ENCODE data around the gene CERS6. TPM values are rescaled to one million over a fixed set of nuclear protein-coding genes. Genes with fewer than 3 reads are reported as not detected.

CERS6 gene
- polyA plus RNA-seq, 1 donor (not counting 4 experiments of a cell fraction or from before 2014, with no cell fraction given) = 19.5 TPM

DNA sequence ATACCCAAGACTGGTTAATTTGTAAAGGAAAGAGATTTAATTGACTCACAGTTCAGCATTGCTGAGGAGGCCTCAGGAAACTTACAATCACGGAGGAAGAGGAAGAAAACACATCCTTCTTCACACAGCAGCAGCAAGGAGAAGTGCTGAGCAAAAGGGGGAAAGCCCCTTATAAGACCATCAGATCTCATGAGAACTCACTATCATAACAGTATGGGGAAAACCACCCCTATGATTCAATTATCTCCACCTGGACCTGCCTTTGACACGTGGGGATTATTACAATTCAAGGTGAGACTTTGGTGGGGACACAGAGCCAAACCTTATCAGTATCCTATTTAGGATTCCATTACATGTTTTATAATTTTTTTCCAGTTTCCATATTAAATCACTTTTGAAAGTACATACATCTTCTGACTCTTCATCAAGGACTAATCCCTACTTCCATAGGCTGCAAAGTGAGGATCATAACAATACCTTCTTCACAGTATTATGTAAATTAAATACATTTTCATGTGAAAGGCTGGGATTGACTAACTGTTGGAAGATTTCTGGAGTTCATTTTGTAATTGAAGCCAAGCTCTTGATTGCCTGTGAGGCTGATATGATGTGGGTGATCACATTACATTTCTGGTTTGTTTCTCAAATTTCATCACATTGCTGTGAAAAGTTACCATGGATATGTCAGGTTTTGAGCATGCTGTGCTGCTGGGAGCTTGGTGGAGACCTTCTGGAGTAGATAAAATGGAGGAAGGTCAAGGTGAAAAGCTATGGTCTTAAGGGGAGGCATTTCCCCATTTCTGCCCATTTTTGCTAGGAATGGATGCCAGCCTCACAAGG lies 31.7 kb upstream of the CERS6 start:
- H3K4me2 ChIP-seq (ENCODE audit: control insufficient read depth, extremely low read depth, insufficient read depth, low read depth, low read length) = no peak overlapping the region
- no peaks in the 10 kb centered on the region for H3K9me3 ChIP-seq (ENCODE audit: control insufficient read depth, low read depth, low read length)
- no peaks in the 10 kb centered on the region for H3K4me1 ChIP-seq (ENCODE audit: control insufficient read depth, extremely low read depth, insufficient read depth, low read length)
- no peak for FAIRE-seq
- no peaks in the 10 kb centered on the region for H3K79me2 ChIP-seq (ENCODE audit: control insufficient read depth, insufficient read depth, low read length)
- no peaks in the 10 kb centered on the region for H3K9me1 ChIP-seq (ENCODE audit: control insufficient read depth, extremely low read depth, insufficient read depth, low read length)
- H4K20me1 ChIP-seq (ENCODE audit: control insufficient read depth, extremely low read depth, insufficient read depth, low read length) = no peaks in the 10 kb centered on the region
- H3K9ac ChIP-seq (ENCODE audit: control insufficient read depth, extremely low read depth, insufficient read depth, low read length) = no peak overlapping the region
- no peaks in the 10 kb centered on the region for H3K36me3 ChIP-seq (ENCODE audit: control insufficient read depth in 2 of 2, extremely low read depth in 1 of 2, insufficient read depth in 2 of 2, low read length in 2 of 2)
- no peak overlapping the region for H2AFZ ChIP-seq (ENCODE audit: control insufficient read depth, low read length)
- TF ChIP-seq EZH2 (IDR thresholded peaks at IDR 0.05; ENCODE audit: low read length) (no peak), CTCF (optimal IDR thresholded peaks at IDR 0.05 in 1 of 3, IDR thresholded peaks at IDR 0.05 in 1 of 3, conservative IDR thresholded peaks at IDR 0.05 in 1 of 3; ENCODE audit: extremely low read depth in 1 of 3, insufficient read depth in 2 of 3, low read length in 3 of 3) (no peak)
- no peak overlapping the region for H3K4me3 ChIP-seq (ENCODE audit: control insufficient read depth in 2 of 3, extremely low read depth in 1 of 3, insufficient read depth in 2 of 3, low read depth in 1 of 3, low read length in 3 of 3)
- no peaks in the 10 kb centered on the region for H3K27me3 ChIP-seq (ENCODE audit: control insufficient read depth, extremely low read depth, insufficient read depth, low read length)
- DNase-seq (ENCODE audit: low read depth, low spot score) = no peak
- dilution Hi-C loops (cut with MboI; ENCODE audit: extremely low pct_ligation_motif_present, low sequenced_read_pairs) = no loop called here
- no peak overlapping the region for H3K27ac ChIP-seq (ENCODE audit: control insufficient read depth, insufficient read depth, low read length)

DNA sequence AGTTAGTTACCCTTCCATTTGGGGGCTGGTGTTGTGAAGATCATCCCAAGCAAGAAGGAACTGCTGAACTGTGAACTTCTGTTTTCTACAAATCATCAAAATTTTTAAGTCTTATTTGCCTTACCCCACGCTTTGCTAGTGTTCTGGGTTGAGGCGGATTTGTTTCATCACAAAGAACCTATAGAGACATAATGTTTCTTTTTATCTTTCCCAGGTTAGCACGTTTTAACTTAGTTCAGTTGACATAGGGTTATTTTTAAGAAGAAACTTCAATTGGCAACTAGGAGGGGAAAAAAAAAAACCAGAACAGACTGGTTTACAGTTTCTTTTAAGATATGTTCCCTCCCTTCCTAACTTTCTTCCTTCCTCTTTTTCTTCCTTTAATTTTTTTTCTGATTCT lies 31.1 kb upstream of the CERS6 start:
- no peaks in the 10 kb centered on the region for H3K4me1 ChIP-seq (ENCODE audit: control insufficient read depth, extremely low read depth, insufficient read depth, low read length)
- H4K20me1 ChIP-seq (ENCODE audit: control insufficient read depth, extremely low read depth, insufficient read depth, low read length) = no peaks in the 10 kb centered on the region
- H3K9ac ChIP-seq (ENCODE audit: control insufficient read depth, extremely low read depth, insufficient read depth, low read length) = no peak overlapping the region
- no peaks in the 10 kb centered on the region for H3K27me3 ChIP-seq (ENCODE audit: control insufficient read depth, extremely low read depth, insufficient read depth, low read length)
- H3K4me2 ChIP-seq (ENCODE audit: control insufficient read depth, extremely low read depth, insufficient read depth, low read depth, low read length) = no peak overlapping the region
- dilution Hi-C loops (cut with MboI; ENCODE audit: extremely low pct_ligation_motif_present, low sequenced_read_pairs) = no loop called here
- TF ChIP-seq EZH2 (IDR thresholded peaks at IDR 0.05; ENCODE audit: low read length) (no peak), CTCF (optimal IDR thresholded peaks at IDR 0.05 in 1 of 3, IDR thresholded peaks at IDR 0.05 in 1 of 3, conservative IDR thresholded peaks at IDR 0.05 in 1 of 3; ENCODE audit: extremely low read depth in 1 of 3, insufficient read depth in 2 of 3, low read length in 3 of 3) (no peak)
- FAIRE-seq (no peak), DNase-seq (ENCODE audit: low read depth, low spot score) (no peak)
- no peaks in the 10 kb centered on the region for H3K9me1 ChIP-seq (ENCODE audit: control insufficient read depth, extremely low read depth, insufficient read depth, low read length)
- no peak overlapping the region for H2AFZ ChIP-seq (ENCODE audit: control insufficient read depth, low read length)
- no peak overlapping the region for H3K4me3 ChIP-seq (ENCODE audit: control insufficient read depth in 2 of 3, extremely low read depth in 1 of 3, insufficient read depth in 2 of 3, low read depth in 1 of 3, low read length in 3 of 3)
- H3K9me3 ChIP-seq (ENCODE audit: control insufficient read depth, low read depth, low read length) = no peaks in the 10 kb centered on the region
- no peaks in the 10 kb centered on the region for H3K79me2 ChIP-seq (ENCODE audit: control insufficient read depth, insufficient read depth, low read length)
- no peaks in the 10 kb centered on the region for H3K36me3 ChIP-seq (ENCODE audit: control insufficient read depth in 2 of 2, extremely low read depth in 1 of 2, insufficient read depth in 2 of 2, low read length in 2 of 2)
- no peak overlapping the region for H3K27ac ChIP-seq (ENCODE audit: control insufficient read depth, insufficient read depth, low read length)
